HG03521 (cell line): ENCODE results near the gene MSANTD3.
A peak's percentile ranks its signal among the peaks of the same experiment; 100 is the strongest.
"Not testable (repeated sequence)": the region's sequence is repeated elsewhere in the genome, so short reads cannot be mapped to it uniquely, and the experiment has no call there.

Source experiments
- ATAC-seq: cut with Tn5 transposase; IDR thresholded peaks from one replicate; pipeline ENCODE4 v1.9.1; 2021; ENCODE audit warnings: mild to moderate bottlenecking, moderate library complexity; ENCODE audit not compliant: unreplicated experiment

Gene MSANTD3

DNA sequence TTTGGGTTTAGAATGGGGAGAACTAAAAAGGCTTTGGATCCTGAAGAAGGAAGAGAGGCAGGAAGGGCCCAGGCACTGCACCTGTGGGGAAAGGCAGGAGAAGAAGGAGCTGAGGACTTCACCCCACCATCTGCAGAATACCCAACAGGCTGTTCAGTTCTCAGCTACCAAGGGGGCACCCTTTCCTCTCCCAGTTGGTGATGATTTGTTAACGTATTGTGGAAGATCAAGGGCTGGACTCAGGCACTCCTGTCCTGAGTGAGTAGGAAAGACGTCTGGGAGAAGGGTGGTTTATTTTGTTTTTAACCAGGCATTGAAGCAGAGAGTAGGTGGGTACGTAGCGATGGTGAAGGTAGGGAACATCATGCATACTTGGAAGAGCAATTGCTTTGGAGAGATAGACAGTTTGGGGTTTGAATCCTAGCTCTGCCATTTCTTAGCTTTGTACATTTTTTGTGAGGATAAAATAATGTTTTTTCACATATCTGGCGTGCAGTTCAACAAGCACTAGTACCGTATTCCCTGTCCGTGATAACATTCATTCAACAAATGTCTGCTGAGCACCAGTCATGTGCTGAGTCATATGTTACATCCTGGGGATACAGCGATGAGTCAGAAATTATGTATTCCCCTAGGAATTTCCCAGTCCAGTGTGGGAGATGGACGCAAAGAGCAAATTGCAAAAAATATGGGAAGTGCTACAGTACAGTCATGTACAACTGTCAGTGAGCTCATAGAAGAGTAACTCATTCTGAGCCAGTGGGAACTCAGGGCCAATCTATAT, 2.1 kb downstream of the MSANTD3 start:
- ATAC-seq = no peak

DNA sequence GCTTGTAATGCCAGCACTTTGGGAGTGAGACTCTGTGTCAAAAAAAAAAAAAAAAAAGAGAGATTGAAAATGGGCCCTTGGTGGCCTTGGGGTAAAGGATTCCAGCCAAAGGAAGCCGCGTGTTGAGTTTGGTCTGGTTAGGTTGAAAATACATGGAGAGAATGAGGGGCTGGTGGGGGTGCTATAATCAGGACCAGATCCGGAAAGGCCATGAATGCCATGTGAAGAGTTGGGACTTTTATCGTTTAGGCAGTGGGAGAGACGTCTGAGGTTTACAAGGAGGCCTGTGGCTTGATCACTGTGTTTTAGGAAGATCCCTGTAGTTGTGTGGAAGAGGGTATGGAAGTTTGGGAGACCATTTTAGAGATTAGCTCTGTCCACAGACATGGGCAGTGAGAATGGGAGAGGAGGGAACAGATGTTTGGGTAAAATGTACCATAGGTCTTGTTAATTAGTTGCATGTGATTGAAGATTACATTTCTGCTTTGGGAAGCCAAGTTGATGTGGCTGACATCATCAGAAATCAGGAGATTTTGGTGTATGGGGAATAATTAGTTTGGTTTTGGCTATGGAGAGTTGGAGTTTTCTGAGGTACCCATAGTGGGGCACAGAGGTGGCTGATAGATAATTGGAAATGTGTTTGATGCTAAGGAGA, 3.5 kb downstream of the MSANTD3 start:
- no peak for ATAC-seq

DNA sequence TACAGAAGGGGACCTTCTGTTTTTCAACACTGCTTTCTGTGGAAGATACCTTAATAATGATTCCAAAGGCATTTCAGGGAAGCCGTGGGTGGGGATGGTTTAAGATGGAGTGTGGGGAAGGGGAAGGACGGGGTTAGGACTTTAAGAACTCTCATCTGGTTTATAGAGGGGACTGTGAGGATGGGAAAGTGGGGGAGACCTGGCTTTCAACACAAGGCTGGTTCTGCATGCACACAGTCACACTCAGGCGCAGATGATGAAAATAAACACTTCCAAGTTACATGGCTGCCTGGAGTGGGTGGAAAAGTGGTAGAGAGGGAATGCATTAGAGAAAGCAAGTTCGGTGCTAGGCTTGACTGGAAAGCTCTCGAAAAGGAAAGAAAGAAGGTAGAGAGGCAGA, 4.9 kb downstream of the MSANTD3 start:
- ATAC-seq = no peak

DNA sequence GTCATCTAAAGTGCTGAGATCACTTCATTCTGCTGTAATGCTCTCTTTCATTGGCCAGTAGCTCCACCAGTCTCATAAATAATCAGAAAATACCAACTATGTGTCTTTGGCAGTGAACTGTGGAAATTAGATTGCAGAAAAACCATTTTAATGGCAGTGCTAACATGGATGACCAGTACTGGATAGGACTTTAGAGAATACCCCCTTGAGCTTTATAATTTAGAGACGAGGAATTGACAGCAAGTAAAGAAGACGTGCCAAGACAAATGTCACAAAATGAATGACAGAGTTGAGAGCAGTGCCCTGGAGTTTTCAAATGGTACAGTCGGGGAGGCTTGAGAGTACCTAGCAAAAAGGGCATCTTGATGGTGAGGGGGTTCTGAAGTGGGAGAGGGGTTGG, 5.8 kb downstream of the MSANTD3 start:
- ATAC-seq = no peak

DNA sequence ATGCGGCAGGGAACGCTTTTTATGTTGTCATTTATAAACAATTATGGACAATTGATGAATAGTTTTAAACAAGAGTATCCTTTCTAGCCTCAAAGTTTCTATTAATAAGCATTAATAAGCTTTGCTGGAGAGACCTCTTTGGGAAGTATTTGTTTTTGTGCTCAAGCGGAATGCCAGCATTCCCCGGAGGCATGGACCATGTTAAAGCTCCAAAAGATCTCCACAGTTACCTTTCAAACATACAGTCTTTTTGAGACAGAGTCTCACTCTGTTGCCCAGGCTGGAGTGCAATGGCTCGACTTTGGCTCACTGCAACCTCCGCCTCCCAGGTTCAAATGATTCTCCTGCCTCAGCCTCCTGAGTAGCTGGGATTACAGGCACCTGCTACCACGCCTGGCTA, 9.6 kb downstream of the MSANTD3 start:
- no peak for ATAC-seq

DNA sequence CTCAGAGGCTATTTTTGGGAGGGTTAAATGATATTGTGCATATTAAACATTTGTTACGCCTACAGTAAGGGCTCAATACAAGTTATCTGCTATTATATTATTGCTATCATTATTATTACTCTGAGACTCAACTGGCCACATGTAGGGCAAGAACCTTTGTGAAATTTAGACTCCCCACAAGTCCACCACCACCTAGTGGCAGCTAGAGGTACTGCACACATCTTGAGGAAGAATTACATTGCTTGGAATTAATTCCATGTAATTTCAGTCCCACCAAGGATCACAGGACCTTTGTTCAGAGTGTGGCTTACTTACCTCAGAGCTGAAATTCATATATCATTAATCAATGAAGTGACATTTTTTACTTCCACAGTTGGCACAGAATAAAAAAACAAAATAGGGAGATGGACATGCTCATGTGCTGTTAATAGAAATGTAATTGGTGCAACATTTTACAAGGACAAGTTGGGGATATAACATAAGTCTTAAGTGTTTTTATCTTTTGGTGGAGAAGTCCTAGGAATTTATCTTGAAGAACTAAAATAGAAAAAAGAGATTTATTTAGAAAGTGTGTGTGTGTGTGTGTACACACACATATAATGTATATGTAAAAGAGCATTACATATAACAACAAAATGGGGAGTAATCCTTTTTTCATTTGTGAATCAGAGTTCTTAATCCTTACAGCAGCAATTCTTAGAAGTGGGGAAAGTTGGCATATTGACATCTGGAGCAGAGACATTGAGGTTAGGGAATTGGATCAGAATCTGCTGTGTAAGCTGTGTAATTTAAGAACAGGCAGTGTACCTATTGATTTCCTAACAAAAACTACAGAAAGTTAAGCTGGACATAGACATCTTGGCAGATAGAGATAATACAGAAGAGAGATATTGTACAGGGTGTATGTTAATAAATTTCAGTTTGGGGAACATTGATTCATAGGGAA, 11.2 kb downstream of the MSANTD3 start:
- peak; percentile 78 for ATAC-seq

DNA sequence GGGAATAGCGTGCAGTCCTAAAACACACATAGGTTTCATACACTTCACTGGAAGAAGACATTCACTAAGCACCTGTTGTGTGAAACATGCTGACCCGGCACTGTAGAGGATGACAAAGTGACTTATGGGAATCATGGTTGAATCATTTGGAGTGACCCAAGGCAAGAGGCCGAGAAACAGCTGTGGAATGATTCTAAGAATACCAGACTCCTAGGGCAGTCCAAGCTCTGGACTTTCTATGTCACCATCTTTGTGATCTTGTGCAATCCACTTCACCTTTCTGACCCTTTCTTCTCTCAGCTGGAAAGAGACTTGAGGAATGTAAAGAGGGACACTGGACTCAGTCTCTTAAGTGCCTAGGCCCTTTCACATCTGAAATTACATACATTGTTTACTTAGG, 13.1 kb downstream of the MSANTD3 start:
- no peak for ATAC-seq

DNA sequence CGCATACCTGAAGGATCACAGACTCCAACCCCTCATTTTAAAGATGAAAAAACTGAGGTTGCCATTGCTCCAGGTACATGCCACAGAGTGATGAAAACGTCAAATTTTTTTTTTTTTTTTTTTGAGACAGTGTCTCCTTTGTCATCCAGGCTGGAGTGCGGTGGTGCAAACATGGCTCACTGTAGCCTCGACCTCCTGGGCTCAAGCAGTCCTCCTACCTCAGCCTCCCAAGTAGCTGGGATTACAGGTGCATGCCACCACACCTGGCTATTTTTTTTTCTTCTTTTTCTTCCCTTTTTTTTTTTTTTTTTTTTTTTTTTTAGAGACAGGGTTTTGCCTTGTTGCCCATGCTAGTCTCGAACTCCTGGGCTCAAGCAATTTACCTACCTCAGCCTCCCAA, 13.5 kb downstream of the MSANTD3 start:
- ATAC-seq = not testable (repeated sequence)

DNA sequence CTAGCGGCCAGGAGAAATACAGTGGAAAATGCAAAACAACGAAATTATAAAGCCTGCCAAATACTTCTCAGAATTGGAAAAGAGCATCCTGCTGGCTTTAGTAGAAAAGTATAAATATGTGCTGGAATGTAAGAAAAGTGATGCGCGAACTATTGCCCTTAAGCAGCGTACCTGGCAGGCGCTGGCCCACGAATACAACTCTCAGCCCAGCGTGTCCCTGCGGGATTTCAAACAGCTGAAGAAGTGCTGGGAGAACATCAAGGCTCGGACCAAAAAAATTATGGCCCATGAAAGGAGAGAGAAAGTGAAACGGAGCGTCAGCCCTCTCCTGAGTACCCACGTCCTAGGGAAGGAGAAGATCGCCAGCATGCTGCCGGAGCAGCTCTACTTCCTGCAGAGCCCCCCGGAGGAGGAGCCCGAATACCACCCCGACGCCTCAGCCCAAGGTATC, 15.0 kb downstream of the MSANTD3 start:
- no peak for ATAC-seq

DNA sequence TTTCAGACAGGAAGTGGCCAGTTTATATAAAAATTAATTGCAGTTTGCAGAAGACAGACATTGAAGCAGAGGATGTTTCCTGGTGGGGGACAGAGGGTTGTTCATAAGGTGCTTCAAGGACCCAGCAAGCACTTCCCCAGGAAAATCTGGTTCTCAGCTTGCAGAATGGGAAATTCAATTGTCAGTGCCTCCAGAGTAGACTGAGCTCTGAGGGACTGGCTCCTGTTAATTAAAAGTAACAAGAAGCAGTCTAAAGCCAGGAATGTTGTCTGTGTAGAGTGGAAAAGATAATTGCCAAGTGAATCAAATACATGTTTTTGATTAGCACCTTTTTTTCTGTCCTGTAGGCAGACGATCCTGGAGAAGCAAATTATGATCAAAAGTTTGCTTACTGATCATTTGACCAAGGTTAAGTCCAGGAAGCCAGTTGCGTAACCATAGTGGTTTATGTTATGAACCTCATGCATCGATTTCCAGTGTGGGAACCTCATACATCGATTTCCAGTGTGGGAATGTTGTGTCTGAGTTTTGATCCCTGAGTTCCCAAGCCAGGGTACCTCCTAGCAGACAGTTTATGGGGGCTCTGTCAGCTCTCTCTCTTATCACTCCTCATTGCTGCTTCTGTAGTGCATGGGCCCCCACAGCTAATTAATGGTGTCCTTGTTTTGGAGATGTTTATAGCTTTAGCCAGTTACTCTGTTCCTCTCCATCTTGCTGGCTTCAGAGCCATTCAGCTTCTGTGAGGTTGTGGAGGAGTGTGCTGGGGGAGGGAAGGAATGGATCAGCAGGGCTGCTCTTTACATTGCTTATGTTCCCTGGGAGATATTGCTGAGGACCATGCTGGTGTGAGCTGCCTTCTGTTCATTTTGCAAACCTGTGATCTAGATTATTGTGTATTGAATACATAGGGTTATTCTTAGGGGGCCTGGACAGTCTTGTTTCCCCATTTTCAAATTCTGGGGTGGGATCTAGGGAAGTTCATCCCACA, 17.1 kb downstream of the MSANTD3 start:
- no peak for ATAC-seq

DNA sequence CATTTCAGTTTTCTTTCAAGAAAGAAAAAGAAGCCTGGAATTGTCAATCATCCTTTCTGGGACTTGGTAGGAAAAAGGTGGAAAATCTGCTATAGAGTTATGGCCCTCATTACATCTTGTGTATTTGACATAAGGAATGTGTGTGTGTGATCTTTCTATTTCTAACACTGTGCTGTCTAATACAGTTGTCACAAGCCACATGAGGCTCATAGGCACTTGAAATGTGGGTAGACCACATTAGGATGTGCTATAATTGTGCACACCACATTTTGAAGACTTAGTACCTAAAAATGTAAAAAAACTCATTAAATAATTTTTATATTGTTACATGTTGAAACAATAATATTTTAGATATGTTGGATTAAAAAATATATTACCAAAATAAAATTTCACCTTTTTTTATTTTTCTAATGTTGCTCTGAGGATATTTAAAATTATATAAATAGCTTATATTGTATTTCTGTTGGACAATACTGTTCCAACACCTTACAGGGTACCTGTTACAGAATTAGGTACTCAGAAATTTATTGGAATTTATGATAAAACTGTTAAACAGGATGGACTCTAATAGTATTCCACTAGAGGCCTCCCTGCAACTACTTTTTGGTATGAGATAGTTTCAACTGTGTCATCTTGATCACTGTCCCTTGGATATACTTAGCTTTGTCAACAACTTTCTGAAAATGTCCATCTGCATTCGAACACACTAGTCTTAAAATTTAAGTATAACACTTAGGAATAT, 18.4 kb downstream of the MSANTD3 start:
- ATAC-seq = no peak

DNA sequence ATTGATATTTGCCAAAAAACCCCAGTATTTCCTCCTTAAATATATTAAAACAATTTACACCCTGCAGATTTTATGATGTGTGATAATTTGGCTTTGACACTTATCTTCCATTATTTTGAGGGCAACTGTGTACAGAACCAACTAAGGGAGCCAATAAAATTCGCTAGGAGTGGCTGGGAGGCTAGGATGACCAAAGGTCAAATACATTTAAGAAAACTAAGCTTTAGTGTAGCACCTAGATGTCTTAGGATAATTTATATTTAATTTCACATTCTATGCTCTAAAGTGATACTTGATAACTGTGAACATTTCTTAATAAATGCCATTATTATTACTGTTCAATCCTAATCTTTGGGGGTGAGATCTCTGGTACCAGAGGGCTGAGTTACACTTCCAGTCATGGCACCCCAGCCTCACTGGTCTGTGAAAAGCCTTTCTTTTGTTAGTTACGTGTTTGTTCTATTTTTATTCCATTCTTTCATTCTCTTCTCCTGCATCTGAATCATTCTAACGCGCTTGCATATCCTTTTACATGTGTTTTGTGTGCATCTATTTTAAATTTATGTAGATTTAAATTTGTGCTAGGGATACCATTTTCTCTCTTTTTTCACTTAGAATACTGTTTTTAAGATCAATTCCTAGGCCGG, 19.1 kb downstream of the MSANTD3 start:
- ATAC-seq = no peak

DNA sequence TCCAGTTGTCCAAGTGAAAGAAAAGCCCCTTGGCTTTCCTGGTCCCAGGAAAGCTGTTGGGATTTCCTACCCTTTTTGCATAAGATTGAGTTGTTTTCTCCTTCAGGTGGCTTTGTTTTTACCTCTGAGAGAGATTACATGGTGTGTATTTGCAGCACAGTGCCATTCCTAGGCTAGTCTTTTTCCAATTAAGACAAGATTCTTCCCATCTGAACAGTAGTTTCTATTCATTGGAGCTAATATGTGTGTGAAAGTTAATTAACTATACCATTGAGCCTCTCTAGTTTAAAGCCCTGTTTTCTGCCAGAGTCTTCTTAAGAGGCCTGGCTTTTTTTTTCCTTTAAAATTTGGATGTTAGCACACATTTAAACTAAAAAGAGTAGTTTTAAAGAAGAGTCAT, 20.1 kb downstream of the MSANTD3 start:
- no peak for ATAC-seq

DNA sequence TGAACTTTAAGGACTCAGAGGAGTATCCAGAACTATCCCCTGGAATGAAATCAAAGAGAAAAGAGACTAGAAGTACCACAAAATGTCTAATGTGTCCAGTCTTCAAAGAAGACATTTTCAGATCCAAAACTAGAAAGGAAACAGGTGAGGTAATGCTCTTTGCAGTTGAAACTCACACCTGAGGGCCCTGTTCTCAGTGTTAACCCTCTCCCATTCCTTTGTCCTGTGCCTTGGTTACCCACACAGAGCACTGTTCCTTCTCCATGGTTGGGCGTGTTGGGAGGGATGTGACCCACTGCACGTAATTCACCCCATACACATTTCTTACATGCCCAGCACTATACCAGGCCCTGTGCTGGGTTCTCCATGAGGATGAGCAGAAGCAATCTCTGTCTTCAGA, 21.3 kb downstream of the MSANTD3 start:
- ATAC-seq = no peak

DNA sequence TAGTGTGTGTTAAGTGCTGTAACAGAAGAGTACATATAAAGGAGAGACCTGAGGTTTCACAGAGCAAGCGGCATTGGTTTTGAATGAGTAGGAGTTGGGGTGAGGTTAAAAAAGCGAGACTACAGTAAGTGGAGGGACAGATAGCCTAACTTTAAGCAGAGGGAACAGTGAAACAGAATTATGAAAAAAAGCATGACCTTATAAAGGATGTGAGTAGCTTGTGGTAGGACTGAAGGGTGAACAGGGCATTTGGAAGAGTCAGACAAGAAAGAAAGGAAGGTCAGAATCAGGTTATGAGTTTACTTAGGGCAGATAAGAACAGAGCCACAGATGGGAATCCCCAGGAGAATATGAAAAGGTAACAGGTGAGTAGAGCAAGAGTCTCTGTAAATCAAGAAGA, 22.5 kb downstream of the MSANTD3 start:
- peak; percentile 54 for ATAC-seq

DNA sequence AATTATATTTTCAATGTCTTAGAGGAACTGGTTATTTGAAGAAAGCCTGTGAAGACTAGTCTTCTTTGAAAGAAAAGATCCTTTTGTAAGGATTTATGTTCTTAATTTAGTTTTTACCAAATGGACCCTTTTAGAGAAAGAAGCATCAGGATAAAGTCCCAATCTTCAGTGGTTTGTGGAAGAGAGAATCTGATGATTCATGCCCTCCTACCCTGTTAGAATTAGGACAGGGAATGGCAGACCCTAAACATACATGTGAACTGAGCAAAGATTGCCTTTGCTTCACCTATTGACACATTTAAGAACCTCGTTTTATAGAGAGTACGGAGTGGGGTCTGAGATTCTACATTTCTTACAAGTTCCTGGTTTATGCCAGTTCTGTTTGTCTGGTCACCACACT, 26.0 kb downstream of the MSANTD3 start:
- no peak for ATAC-seq

DNA sequence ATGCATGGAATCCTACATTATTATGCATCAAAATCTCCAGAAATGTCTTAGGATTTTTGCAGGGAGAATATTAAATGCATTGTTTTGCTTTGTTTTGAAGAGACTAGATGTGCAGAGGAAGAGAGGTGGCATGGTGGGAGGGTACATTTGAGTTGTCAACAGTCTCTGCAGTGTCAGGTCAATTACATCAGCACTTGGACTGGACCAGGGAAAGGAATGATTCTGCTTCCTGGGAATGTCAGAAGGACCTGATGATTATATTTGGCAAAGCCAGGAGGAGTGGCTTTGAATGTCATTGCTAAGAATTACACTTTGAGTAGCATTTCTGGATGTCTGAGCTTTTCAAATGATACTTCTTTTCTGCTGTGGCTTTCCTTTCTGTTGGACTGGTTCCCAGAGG, 28.5 kb downstream of the MSANTD3 start:
- no peak for ATAC-seq

DNA sequence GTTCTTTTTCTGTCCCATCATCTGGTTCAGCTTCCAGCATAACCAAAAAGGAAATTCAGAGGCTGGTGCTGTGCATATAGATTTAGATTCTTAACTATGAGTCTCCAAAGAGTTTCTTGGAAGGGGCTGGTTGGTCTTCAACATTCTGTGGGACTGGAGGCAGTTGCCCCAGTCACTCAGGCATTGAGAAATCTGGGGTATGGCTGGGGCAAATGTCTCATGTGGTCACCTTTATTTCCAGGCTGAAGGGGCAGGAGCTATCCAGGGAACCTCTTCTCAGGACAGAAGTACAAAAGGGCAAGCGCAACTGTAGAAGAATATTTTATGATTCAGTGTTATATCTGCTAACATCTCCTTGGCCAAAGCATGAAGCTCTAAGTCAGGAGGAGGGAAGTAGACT, 30.6 kb downstream of the MSANTD3 start:
- ATAC-seq = no peak

DNA sequence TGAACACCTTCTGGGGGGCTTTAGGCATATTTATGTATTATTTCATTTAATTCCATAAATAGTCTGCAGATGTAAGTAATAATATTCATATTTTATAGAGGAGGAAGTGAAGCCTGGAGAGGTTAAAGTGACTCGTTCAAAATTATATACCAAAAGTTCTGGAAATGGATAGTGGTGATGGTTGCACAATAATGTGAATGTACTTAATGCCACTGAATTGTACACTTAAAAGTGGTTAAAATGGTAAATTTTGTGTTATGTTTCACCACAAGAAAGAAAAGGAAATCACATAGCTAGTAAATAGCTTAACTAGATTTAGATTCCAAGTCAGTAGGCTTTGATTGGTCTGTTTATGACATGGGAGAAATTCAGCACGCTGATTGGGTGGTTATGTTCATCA, 33.0 kb downstream of the MSANTD3 start:
- ATAC-seq = no peak
